ENCODE data around the gene RBMS3.

DNA sequence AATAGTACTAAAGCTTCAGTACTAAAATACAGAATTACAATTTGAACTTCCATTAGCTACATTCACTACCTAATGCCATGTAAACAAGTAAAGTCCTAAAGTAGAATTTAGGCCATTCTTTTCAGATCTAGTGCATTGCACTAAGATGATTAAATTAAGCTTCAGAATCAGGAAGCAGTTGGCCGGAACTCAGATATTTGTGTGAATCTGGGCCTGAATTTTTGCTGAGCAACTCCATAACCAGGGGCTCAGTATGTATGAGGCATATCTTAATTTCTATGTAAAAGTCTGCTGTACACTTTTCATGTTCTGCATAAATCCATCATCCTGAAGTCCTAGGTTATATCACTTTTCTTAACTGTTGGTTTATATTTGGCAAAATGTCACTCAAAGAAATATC lies 246.4 kb downstream of the RBMS3 start:
- no peak for TF ChIP-seq CTCF (IDR thresholded peaks at IDR 0.05; ENCODE audit: control extremely low read depth in 1 of 3, insufficient read depth in 1 of 3, low read depth in 1 of 3, low read length in 3 of 3)
- no peak for TF ChIP-seq SP1 (IDR thresholded peaks at IDR 0.05; ENCODE audit: low read depth, low read length)
- TF ChIP-seq EP300 (IDR thresholded peaks at IDR 0.05; ENCODE audit: borderline replicate concordance in 1 of 2, low read depth in 2 of 2, low read length in 2 of 2): no peak
- TF ChIP-seq POLR2A (IDR thresholded peaks at IDR 0.05; ENCODE audit: control extremely low read depth in 1 of 2, low read depth in 2 of 2, low read length in 2 of 2): no peak
- TF ChIP-seq POLR2AphosphoS5 (IDR thresholded peaks at IDR 0.05; ENCODE audit: low read depth, low read length): no peak
- TF ChIP-seq PHF8 (conservative IDR thresholded peaks at IDR 0.05; ENCODE audit: low read depth, low read length): no peak
- TF ChIP-seq EZH2 (IDR thresholded peaks at IDR 0.05; ENCODE audit: low read depth, low read length, severe bottlenecking): no peak
- TF ChIP-seq CTBP2 (IDR thresholded peaks at IDR 0.05; ENCODE audit: borderline replicate concordance, insufficient read depth, insufficient read length, low read length): no peak
- no peak for TF ChIP-seq BACH1 (IDR thresholded peaks at IDR 0.05; ENCODE audit: low read length)
- TF ChIP-seq RFX5 (IDR thresholded peaks at IDR 0.05; ENCODE audit: borderline replicate concordance, low read depth, low read length): no peak
- TF ChIP-seq TEAD4 (IDR thresholded peaks at IDR 0.05; ENCODE audit: low read depth, low read length): no peak
- no peak for TF ChIP-seq SIN3A (conservative IDR thresholded peaks at IDR 0.05 in 1 of 2, IDR thresholded peaks at IDR 0.05 in 1 of 2; ENCODE audit: low read depth in 1 of 2, low read length in 2 of 2)
- TF ChIP-seq JUN (IDR thresholded peaks at IDR 0.05; ENCODE audit: low read depth, low read length): no peak
